HS-27A (cell line): ENCODE data around the gene TACO1.

Source experiments
- DNase-seq: peaks from one replicate; pipeline ENCODE4 v3.0.0-alpha.2; 2012; ENCODE audit warnings: low read depth, missing footprints

TACO1 gene

DNA sequence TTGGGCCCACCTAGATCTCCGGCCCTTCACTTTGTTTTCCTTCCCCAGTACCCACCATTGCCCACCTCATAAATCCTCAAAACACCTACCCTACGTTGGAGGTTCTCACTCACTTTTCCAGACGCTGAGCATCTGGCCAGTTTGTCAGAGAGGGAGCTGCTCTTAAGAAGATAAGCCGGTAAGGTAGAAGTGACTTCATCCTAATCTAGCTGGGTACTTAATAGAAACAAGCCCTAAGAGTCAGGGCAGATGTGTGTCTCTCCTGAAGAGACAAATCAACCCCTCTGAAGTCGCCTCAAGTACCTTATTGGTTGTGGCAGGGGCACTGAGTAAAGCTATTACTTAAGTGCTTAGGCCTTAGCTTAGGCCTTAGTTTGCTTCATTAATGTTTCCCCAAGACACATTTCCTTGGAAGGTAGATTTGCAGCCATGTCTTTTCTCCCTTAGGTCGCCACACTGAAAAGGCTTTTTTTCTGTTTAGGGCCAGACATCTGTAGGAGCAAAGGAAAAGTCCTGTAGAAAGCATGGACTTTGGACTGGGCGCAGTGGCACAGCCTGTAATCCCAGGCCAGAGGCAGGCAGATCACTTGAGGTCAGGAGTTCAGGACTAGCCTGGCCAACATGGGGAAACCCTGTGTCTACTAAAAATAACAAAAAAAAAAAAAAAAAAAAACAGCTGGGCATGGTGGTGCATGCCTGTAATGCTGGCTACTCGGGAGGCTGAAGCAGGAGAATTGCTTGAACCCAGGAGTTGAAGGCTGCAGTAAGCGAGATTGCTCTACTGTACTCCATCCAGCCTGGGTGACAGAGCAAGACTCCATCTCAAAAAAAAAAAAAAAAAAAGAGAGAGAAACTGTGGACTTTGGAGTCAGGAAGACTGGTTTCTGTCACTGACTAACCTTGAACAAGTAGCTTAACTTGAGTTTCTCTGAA lies 1.0 kb downstream of the TACO1 start:
- no peak for DNase-seq

DNA sequence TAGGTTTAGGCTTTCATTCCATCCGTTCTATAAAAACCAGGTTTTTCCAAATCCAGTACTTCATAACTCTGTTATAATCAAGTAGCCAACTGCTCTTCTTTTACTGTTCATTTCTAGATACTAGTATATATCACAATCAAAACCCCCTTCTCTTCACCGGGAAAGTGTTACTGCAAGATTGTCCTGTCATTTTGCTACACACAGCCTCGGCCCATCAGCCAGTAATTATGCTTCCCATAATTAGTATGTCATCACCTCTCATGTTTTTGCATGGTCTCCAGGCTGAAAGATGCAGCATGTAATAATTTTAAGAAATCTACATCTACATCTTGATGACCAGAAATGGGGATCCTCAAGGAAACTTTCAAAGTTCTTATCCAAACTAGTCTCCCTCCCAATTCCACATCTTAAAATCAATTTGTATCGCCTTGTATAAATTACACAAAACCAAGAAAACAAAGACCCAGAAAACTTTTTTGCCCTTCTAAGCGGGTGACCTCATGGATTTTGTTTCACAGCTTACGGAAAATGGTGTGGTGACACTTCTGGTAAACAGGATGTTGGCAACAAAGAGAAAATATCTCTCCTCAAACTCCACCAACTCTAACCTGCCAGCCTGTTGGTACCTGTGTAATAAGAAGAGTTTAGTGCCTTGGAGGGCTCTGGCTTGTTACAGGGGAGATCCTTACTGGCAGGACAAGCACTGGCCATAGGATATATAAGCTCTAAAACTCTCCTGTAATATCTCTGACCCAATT lies 9.3 kb downstream of the TACO1 start:
- DNase-seq: no peak

DNA sequence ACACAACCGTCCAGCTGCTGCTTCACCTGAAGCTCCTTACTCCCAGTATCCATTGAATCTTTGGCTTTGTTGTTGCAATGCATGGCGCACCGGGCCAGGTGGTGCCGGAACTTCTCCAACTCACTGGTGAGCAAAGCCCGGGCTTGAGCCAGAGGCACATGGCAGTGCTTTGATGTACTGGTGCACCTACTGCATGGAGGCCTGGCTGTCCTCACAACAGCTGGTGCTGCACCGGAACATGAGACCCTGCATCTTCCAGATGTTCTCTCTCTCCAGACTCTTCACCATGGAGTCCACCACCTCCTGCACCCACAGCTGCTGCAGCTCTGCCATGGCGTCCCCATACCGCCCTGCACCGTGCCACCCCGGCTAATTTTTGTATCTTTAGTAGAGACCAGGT lies 10.2 kb downstream of the TACO1 start:
- DNase-seq: no peak

DNA sequence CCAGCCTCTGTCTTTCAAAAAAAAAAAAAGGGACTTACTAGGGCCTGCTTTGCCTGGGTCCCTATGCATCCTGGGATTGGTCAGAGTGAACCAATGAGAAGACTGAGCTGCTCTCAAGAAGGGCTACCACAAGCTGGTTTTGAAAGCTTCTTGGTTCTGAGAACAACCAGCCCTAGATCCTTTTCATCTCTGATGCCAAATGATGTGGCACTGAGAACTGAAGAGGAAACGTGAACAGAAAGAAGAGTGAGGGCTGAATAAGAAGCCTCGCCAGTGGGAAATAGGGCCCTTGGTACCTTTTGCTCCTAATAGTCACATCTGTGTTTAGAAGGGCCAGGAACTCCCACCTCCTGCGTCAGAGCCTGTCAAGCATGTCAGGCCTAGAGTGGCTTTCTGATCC lies 10.7 kb downstream of the TACO1 start:
- no peak for DNase-seq

DNA sequence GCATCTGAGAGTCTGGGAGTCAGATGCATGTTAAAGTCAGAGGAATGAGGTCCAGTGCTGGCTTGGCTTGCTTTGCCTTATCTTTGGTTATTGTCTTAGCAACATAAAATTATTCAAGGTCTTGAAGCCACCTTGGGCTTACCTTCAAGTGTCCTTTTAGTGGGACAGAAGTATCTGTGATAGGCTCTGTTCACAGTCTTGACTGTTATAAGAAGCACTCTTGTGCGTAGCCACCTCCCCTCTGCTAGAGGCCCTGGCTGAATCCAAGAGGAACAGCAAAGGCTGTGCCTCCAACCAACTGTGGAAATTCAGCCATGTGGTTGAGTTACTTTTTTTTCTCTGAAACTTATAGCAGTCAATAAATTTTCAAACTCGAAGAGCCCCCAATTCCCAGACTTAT lies 13.0 kb downstream of the TACO1 start:
- DNase-seq: no peak

DNA sequence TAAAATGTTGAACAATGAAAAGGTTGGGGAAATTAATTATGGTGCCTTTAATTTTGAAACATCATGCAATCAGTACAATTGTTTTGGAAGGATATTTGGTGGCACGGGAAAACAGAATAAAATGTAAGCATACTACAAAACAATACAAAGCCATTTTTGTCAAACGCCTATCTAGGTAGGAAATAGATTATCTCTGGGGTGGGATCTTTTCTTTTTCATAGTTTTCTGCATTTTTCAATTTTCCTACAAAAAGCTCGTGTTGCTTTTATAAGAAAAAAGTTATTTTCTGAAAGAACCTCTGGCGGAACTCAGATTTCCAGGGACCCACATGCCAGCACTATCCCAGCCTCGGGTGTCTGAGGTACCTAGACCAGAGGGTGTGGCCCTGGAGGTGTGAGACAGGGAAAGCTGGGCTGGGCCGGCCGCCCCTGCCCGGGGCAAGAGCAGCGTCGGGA lies 20.6 kb downstream of the TACO1 start:
- DNase-seq: no peak

DNA sequence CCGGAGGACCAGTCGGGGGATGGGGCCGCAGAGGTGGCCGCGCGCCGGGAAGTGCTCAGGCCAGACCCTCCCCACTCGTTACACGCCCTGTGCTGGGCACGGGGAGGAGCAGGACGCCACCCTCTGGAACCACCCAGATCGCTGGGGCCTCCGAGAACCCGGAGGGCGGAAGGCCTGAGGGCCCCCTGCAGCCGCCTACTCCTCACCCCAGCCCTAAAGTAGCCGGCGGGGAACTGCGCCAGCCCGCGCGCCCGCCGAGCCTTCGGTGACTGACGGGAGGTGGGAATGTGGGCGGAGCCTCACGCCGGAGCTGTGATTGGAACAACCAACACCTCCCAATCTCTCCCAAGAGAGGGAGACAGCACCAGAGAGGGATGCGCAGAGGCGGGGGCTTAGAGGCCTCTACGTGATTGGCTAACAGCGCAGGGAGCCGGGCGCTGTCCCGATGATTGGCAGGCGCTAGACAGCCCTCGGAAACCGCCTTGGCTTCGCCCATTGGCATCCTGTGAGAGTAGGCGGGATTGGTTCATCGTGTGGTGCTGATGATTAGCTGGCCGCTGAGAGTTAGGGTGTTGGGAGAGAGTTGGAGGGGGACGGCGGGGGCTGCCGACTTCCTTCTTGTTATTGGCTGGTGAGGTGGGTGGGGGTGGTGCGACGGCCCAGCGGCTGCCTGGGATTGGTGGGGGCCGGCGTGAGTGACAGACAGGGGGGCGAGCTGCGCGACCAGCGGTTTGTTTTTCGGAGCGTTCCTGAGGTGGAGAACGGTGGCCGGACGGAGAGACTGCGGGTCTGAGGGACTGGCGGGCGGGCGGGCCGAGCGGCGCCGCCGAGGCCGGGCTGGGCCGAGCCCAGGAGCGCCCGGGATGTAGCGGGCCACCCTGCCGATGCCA lies 21.2 kb downstream of the TACO1 start, which contains the start of gene MAP3K3:
TSS of gene MAP3K3 (plus strand) at position 734 of the 890 bp plus-strand sequence. CDS start 343 bp downstream, outside the sequence.
- DNase-seq: peak; percentile 90

DNA sequence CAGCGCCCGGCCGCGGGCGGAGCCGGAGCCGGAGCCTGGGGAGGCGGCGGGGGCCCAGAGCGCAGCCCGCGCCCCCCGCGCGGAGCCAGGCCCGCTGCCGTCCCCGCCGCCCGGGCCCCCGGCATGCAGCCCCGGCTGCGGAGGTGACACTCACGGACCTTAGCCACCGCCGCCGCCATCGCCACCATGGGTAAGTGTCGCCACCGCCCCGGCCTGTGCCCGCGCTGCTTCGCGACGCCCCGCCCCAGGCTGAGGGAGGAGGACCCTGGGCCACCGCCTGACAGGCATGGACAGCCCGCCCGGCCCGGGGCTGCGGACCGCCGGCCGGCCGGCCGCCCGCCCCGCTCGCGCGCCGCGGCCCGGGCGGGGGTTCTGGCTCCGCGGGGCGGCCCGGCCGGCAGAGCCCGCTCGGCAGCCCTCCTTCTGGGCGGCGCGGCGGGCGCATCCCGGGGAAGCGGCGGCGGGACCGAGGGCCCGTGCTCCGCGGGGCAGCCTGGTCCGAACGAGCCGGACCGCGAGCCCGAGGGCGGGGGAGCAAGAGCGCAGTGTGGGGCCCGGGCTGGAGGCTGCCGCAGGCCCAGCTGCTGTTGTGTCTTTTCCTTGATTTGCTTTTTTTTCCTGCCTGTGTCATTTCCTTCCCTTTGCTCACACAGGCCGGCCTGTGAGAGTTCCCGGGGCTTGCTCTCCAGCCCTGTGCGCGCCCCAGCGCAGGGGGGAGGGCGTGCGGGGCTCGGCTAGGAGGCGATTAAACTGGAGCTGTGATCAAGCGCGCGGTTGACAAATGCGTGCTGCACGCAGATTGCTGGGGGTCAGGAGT lies 22.1 kb downstream of the TACO1 start:
- DNase-seq: no peak

DNA sequence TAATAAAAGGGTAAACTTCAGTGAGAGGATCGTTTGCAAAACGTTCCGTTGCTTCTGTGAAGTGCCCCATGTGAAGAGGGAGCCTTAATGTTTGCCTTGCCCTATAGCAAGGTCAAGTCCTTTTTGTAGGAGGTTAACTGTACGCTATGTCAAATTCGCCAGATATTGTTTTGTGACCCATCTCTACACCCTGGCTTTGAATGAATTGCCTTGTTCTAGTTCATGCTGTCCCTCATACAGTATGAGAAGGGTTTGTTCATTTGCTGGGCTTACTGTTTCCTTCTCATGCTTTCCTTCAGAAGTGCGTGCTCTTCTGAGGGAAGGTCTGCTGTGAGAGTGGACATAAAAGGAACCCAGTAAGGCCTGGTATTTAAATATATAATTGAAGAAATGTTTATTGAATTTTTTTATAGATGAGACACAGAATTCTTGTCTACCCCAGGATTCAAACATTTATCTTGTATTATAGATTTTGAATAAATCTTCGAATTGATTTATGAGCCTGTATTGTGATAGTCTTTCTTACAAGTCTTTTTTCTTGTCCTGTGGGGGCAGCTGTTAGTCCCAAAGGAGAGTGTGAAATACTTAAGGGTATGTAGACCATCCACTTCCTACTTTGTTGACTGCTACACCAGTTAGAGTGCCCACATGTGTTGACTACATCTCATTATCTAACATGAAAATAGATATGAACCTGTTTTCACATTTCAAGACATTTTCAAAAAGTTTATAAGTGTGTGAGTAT lies 23.3 kb downstream of the TACO1 start:
- DNase-seq: no peak

DNA sequence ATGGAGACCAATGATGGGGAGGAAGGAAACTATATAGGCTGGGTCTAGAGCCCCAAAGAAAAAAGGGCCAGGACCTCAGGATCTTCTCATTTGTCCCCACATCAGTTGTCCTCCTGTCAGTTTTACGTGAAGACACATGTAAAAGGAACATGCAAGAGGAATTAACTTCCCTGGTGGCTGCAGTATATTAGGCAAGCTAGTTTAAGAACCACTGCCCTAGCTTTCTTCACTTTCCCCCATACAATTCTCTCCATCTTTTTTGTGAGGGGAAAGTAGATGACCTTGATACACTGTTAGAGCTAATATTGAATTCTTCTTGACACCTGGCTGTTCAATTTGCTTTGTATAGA lies 23.8 kb downstream of the TACO1 start:
- no peak for DNase-seq

DNA sequence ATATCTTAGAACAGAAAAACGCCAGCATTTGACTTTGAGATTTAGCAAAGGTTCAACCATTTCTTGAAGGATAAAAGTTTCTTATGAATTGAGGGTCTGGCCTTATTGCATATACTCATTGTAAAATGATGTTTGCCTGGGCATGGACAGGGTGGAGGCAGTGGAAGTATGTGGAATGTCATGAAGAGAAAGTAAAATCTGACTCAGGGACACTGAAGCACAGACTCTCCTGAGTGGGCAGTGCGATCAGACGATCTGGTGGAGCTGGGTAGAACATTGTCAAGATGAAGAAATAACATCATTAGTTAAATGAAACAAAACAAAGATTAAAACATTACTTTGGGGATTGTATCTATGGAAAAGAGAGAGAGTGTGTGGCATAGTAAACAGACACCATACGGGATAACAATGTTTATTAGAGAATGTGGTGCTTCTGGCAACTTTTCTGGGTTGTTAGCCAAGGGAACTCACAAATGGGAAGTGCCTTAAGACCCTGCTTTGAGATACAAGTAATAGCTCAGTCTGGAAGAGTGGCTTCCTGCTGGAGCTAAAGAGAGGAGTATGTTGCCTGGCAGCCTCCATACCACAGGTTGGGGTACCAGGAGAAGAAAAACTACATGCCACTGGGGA lies 26.0 kb downstream of the TACO1 start:
- DNase-seq: no peak

DNA sequence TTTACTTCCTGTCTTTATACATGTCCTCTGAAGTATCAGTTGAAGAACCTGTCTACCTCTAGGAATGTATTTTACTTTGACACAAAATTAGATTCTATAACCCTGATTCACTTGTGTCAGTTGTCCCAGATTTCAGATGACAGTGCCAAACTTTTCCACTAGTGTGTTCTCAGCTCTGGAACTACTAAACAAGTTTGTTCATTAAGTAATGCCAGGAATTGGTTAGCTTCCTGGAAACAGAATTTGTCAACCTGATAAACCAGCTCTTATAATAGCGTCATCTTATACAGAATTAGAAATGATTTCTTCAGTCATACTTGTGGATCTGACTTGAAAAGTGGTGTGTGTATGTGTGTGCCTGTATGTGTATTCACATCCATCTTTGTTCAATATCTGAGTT lies 28.9 kb downstream of the TACO1 start:
- no peak for DNase-seq

DNA sequence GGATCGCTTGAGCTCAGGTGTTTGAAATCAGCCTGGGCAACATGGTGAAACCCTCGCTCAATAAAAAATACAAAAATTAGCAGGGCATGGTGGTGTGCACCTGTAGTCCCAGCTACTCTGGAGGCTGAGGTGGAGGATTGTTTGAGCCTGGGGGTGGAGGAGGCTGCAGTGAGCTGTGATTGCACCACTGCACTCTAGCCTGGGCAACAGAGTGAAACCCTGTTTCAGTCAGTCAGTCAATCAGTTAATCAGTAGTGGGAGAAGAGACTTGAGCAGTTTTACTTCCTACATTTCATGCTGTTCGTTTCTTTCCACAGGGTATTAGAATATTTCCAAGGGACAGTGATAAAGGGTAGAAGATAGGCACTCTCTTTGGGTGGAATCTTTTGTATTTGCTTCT lies 30.4 kb downstream of the TACO1 start:
- DNase-seq: no peak

DNA sequence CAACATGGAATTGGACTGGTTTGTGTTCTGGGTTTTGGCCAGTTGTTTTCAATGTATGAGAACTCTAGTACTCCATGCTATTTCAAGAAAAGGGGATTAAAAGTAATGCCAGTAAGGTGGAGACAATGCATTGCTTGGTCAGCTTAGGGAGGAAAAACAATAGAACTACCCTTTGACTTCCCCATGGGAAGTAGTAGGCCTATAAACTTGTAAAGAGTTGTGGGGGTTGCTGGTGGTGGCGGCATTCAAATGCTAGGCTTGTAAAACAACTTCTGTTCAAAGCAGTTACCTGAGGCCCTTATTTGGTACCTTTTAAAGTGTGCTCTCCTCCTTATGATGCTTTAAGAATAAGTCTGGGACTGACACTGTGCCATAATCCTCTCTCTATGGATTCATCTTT lies 30.9 kb downstream of the TACO1 start:
- DNase-seq: no peak

DNA sequence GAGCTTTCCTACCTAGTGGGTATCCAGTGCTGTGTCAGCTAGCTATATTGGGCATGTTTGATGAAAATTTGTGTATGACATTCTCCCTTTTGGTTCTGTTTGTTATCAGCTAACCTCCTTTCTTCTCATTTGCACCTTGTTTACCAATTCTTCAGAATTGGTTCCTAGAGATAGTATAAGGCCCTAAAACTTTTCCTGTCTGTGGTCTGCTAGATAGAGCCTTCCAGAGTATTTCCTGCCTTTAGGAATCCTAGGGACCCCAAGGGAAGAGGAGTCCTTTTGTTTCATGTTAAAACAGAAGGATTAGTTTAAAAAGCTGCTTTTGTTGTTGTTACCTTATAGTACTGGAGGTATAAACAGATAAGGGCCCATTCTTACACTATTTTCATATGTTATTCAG lies 33.0 kb downstream of the TACO1 start:
- no peak for DNase-seq

DNA sequence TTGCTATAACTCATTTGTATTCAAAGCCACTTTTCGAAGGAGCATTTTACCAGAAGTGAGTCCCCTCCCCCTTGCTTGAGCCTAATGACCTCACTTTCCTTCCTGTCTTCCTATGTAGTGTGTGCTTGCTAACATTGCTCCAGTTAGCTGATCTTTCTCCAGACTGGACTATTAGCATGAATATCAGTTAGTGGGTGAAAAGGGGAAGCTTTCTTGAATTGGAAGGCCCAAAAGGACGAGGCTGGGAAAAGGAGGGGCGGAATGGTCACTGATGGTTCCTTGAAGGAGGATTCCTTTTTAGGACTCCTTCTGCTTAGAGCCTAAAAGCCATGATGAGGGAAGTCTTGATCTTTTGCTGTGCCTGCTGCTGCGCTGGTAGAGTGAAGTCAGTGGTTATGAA lies 33.5 kb downstream of the TACO1 start:
- DNase-seq: no peak

DNA sequence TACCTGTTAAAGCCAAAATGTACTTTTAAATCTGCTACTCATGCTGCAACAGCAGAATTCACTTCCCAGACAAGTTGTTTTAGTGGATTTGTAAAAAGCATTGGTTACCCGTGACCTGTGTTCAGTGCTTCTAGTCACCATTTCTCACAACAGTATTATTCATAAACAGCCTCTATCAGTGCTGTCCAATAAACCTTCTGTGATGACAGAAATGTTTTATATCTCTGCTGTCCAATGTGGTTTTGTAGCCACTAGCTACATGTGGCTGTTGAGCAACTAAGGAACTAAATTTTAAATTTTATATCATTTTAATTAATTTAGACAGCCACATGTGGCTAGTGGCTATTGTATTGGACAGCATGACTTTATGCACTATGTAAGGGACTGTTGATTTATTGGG lies 34.1 kb downstream of the TACO1 start:
- no peak for DNase-seq

DNA sequence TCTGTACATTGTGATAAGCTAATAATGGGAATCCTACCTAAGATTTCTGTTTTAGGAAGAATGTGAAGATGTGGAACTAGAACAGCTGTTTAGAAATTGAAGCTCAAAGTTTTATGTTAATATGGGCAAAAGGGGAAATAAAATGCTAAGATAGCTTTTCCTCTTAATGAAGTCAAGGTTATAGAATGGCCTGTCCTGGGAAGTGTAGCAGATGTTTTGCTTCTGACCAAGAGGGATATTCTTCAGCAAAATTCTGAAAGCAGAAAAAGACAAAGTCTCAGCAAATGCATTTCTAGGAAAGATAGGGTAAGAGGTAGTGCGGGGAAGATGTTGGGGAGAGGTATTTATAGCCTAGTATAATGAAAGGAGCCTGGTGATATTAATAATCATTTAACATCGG lies 34.6 kb downstream of the TACO1 start:
- no peak for DNase-seq

DNA sequence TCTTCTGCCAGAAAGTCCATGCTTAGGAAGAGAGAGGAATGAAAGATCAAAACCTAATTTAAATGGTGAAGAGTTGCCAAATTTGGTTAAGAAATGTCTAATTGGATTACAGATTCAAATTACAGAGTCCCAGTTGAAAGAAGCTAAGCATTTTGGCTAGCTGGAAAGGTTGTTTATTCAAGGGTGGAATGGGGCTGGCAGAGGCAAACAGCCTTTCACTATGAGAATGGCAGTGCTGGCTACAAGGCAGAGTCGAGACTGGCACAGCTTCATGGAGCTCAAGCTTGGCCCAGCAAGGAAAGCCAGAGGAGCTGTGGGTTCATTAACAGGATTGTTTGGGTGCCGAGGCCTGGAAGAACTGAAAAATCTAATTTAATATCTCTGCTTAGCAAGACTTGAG lies 35.1 kb downstream of the TACO1 start:
- no peak for DNase-seq

DNA sequence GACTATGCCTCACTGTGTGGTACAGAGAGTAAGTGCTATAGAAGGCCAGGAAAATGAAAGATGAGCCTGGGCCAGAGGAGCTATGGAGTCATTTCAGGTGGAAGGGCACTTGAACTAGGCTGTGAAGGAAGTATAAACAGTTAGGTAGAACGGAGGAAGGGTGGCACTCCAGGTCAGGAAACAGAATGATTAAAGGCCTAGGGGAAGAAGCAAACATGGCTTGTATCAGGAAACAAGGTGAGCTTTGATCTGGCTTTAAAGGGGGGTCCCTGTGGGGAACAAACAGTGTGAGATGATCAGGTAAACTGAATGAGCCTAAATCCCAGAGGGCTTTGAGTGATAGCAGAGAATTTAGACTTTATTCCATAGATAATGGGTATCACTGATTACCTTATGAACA lies 38.4 kb downstream of the TACO1 start:
- no peak for DNase-seq
